Endothelial cell of umbilical vein (primary cell): ENCODE results near the gene NQO2.
A peak's percentile ranks its signal among the peaks of the same experiment; 100 is the strongest.

Experiments
- CTCF ChIP-seq, 2 donors: IDR thresholded peaks; 1 replicate in 1 of 2; 2 replicates in 1 of 2; pipeline ENCODE4 v1.5.1; 2011; ENCODE audit warnings: low read length in 2 of 2, mild to moderate bottlenecking in 2 of 2, moderate library complexity in 2 of 2, control low read depth in 1 of 2, inconsistent platforms in 1 of 2, low read depth in 1 of 2; ENCODE audit not compliant: insufficient read depth in 1 of 2; ENCODE audit errors: extremely low read depth in 1 of 2
- FOS ChIP-seq: IDR thresholded peaks from 2 replicates; pipeline ENCODE4 v1.6.1; 2011; ENCODE audit warnings: mild to moderate bottlenecking, low read length, moderate library complexity, borderline replicate concordance; ENCODE audit not compliant: insufficient read depth
- GATA2 ChIP-seq: IDR thresholded peaks from 2 replicates; pipeline ENCODE4 v1.7.0; 2011; ENCODE audit warnings: low read depth, mild to moderate bottlenecking, moderate library complexity, mixed read lengths, low read length; ENCODE audit not compliant: insufficient read length, insufficient read depth
- JUN ChIP-seq: IDR thresholded peaks from 2 replicates; pipeline ENCODE4 v1.6.1; 2011; ENCODE audit warnings: borderline replicate concordance, low read depth; ENCODE audit not compliant: insufficient read length, insufficient read depth
- MAX ChIP-seq: IDR thresholded peaks from 2 replicates; pipeline ENCODE4 v1.6.1; 2011; ENCODE audit not compliant: insufficient read depth, insufficient read length
- MYC ChIP-seq: IDR thresholded peaks from one replicate; pipeline ENCODE4 v1.6.1; 2011; ENCODE audit warnings: mild to moderate bottlenecking, low read depth, low read length
- POLR2A ChIP-seq: IDR thresholded peaks from 2 replicates; pipeline ENCODE4 v1.6.1; 2012; ENCODE audit warnings: low read depth, mild to moderate bottlenecking, control low read depth, low read length
- POLR2AphosphoS5 ChIP-seq: IDR thresholded peaks from 2 replicates; pipeline ENCODE4 v1.6.1; 2012; ENCODE audit warnings: low read depth, mild to moderate bottlenecking, control low read depth, low read length, moderate library complexity; ENCODE audit not compliant: insufficient read depth

GRCh38 chr6:2989332-2990247 is 10.1 kb upstream of the NQO2 start:
- TF ChIP-seq CTCF (IDR thresholded peaks at IDR 0.05; ENCODE audit: extremely low read depth in 1 of 2, insufficient read depth in 1 of 2, low read depth in 1 of 2, low read length in 2 of 2) (no peak), POLR2AphosphoS5 (peak; percentile 53), POLR2A (peak; percentile 90), FOS (no peak), MYC (no peak), GATA2 (no peak), JUN (no peak), MAX (peak; percentile 45)
